GM19023 (cell line): ENCODE results near the gene COMMD7.
"Not testable (repeated sequence)": the region's sequence is repeated elsewhere in the genome, so short reads cannot be mapped to it uniquely, and the experiment has no call there.

Experiments used
- ATAC-seq: cut with Tn5 transposase; IDR thresholded peaks from one replicate; pipeline ENCODE4 v1.9.1; 2021; ENCODE audit warnings: mild to moderate bottlenecking, moderate library complexity; ENCODE audit not compliant: unreplicated experiment

COMMD7 gene

GRCh38 chr20:32767418-32768198 is 24.3 kb upstream of the COMMD7 start:
- ATAC-seq, result no peak

DNA sequence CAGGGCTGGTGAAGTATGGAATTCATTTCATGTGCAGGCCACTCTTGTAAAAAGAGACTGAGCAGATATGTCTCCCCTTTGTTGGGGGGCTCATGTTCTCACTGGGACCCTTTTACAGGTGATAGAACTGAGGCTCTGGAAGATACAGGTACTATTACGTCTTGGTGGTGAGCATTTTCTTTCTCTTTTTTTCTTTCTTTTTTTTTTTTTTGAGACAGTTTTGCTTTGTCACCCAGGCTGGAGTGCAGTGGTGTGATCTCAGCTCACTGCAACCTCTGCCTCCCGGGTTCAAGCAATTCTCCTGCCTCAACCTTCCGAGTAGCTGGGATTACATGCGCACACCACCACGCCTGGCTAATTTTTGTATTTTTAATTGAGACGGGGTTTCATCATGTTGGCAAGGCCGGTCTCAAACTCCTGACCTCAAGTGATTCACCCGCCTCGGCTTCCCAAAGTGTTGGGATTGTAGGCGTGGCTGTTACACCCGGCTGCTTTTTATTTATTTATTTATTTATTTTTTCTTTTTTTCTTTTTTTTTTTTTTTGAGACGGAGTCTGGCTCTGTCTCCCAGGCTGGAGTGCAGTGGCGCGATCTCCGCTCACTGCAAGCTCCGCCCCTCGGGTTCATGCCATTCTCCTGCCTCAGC is 22.1 kb upstream of the COMMD7 start:
- ATAC-seq, result not testable (repeated sequence)

- ATAC-seq, result no peak
Observed at GRCh38 chr20:32764005-32764960, 21.0 kb upstream of the COMMD7 start.

GRCh38 chr20:32763202-32764004 is 20.1 kb upstream of the COMMD7 start:
- ATAC-seq, result no peak

GRCh38 chr20:32762754-32763201 is 19.5 kb upstream of the COMMD7 start:
- ATAC-seq, result no peak

DNA sequence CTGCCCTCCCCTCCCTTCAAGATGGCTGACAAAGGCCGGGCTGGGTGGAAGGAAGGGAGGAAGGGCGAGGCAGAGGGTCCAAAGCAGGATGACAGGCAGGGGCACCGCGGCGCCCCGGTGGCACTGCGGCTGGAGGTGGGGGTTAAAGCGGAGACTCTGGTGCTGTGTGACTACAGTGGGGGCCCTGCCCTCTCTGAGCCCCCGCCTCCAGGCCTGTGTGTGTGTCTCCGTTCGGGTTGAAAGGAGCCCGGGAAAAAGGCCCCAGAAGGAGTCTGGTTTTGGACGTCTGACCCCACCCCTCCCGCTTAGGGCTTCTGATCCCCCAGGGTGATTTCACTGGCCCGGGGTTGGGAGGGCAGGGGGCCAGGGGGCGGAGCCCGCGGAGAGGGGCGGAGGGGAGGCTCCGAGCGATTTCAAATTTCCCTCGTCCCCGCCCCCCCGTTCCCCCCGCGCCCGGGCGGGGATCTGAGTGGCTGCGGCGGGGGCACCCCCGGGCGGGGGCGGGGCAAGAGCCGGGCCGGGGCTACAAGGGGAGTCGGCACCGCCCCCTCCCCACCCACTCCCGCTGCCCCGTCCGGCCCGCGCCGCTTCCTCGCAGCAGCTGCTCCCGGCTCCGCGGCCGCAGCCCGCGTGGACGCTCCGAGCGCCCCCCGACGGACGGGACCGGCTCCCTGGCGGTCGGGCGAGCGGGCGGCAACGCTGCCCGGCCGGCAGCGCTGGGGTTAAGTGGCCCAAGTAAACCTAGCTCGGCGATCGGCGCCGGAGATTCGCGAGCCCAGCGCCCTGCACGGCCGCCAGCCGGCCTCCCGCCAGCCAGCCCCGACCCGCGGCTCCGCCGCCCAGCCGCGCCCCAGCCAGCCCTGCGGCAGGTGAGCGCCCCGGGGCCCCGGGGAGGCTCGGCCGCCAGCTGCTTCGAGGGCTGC is 18.8 kb upstream of the COMMD7 start, which contains the start of gene DNMT3B:
TSS of gene DNMT3B (plus strand) at position 555 of the 923 bp plus-strand sequence. CDS start 17,939 bp downstream, outside the sequence.
- peak; percentile 68 for ATAC-seq

DNA sequence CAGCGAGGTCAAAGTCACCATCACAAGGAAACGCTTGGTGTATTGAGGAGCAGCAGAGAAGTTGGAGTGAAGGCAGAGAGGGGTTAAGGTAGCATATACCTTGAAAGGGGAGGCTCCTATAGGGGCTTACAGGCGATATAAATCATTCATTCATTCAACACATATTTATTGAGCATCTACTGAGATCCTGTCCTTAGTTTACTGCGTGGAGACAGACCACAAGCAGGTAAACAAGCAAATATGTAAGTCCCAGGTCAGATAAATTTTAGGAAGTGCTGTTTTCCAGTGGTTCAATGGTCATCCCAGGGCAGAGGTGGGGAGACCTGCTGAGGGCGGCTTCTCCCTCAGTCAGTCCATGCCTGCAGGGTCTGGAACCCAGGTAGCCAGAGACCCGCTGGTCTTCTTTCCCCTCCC is 18.2 kb upstream of the COMMD7 start:
- ATAC-seq, result no peak

DNA sequence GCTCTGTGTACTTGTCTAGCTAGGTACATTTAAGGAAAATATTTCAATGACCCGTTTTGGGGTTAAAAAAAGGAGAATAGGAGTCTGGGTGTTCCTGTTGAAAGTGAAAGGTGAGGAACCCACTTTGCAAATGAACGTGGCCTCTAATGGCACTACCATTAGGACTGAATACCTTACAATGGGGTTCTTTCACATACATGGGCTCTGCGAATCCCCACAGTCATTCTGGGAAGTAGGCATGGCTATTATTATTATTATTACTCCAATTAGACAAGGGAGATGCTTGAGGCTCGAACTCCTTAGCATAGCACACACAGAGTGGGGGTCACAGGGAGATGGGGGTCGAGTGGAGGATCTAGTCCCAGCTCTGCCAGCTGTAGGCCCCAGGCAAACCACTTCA is 12.9 kb upstream of the COMMD7 start:
- ATAC-seq, result no peak

DNA sequence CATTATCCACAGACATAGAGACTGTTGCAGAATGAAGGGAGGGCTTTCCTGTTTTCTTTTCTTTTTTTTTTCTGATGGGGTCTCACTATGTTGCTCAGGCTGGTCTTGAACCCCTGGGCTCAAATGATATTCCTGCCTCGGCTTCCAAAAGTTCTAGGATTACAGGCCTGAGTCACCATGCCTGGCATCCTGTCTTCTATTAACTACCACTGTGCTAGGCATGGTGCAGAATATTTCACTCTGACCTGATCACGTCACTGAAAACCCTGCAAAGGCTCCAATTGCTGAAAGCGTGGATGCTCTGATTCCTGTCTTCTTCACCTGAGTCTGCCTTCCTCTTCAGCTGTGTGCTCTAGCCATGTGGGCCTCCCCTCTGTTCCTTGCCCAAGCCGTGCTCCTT is 10.5 kb upstream of the COMMD7 start:
- no peak for ATAC-seq

- ATAC-seq, result no peak
Observed at GRCh38 chr20:32752458-32753250, 9.4 kb upstream of the COMMD7 start.

DNA sequence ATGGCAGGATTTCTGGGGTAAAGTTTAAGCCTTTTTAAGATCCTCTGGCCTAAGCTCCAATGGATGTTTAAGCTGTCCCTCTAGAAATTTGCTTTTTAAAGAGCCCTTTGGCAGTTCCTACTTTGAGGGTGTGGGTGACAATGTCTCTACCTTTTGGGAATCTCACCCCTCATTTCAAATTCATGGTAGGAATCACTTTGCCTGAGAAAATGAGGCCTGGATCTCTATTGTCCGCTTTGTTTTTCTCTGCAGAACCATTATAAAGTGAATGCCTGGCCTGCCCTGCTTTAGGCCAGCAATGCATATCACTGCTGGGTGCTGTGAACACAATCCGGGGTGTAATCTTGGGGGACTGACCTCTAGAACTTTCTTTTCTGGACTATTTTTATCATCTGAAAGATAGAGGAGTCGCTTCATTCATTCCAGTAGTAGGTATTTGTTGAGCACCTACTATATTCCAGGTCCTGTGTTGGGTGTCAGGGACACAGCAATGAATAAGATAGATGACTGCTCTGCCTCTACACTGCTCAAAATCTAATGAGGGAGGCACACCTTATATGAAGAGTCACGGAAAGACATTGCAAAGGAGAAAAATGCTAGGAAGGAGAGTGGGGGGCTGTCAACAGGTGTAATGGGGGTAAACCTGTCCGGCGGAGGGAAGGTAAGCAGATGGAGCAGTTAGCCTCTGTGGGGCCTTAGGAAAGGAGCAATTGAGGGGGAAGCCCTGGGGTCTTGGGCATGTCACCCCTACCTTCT is 8.6 kb upstream of the COMMD7 start:
- no peak for ATAC-seq

DNA sequence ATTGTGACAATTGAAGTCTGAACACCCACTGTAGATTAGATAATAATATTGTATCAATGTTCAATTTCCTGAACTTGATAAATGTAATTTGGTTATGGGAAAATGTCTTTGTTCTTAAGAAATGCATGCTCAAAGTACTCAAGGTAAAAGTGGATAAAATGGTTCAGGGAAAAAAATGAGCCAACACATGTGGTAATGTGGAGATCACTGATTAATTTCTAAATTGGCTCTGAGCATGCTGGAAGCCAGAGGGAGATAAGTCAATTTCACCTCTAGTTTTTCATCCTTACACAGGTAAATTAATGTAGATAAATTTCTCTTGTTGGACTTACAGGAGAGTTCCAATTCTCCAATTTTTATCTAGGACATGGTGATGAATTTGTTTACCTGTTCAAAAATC is 8.0 kb upstream of the COMMD7 start:
- no peak for ATAC-seq

DNA sequence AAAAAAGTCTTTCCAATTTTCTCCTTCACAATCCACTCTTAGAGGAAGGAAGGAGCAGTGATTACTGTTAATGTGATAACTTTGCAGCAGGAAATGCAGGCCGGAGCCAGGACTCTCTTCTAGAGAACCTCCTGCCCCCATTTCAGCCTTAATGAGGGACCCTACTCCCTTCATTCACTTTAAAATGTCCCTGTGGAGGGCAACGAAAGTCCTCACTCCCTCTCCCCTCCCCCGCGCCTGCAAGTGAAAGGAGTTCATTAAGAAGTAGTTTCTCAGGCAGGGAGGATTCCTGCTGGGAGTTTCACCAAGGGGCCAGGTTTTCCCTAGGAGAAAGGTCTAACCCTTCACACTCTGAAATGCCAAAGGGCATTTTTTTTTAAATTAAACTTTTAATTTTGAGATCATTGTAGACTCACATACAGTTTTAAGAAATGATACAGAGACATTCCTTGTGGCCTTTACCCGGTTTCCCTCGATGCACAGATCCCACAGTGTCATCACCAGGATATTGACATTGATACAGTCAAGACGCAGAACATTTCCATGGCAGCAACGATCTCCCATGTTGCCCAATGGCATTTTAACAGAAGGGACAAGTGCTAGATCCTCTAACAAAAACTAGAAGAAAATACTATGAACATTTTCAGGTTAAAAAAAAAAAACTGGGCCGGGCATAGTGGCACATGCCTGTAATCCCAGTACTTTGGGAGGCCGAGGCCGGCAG is 6.8 kb upstream of the COMMD7 start:
- no peak for ATAC-seq

DNA sequence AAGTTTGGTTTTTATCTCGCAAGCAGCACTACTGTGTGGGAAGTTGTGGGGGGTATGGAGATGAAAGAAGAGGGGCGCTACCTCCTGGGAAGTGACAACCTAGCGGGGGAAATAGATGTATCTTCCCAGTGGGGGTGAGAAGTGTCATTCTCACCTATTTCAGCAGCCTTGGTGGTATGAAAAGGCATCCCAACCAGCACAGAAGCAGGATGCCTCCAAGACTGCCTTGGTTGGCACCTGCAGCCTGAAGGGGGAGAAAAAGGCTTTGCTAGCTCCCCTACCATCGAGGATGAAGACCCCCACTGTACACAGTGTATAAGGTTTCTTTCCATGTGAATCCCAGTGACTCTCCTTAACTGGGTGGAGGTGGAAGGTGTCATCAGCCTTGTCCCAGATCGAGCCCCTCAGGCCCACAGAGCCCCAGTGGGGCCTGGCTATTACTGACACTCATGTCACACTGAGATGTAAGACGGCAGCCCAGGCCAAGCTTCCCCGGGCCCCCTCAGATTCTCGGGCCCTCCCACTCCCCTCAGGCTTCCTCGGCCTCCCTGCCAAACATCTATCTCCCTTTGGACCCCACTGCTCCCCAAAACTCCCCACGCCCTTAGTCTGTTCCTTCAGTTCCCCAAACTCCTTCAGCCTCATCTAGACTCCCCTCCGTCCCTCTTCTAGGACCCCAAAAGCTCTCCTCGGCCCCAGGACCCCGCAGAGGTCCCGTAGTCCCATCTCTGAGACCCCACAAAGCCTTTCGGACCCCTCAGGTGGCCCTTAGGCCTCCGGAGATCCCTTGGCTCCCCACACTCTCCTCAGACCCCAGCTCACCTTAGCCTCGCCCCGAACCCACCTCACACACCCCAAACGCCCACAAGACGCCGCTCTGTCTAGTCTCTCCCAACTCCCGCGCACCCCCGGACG is 688 bp downstream of the COMMD7 start:
- no peak for ATAC-seq

GRCh38 chr20:32741151-32741550 is 2.1 kb downstream of the COMMD7 start:
- no peak for ATAC-seq
